Testis (tissue), 2 donors: ENCODE measurements around the gene DNAH12.

ENCODE experiments used
- CTCF ChIP-seq, 3 experiments: fragments of 450-650 bp in 2 of 3; fragments of 200-600 bp in 1 of 3; sonication (generic) in 1 of 3; IDR thresholded peaks; one replicate each; pipeline ENCODE4 v1.5.1; 2016 to 2019; ENCODE audit warnings: antibody characterized with exemption in 3 of 3, mild to moderate bottlenecking in 2 of 3, moderate library complexity in 1 of 3
- POLR2A ChIP-seq: fragments of 450-650 bp; IDR thresholded peaks from one replicate; pipeline ENCODE4 v1.6.1; 2017; ENCODE audit warnings: antibody characterized with exemption, mild to moderate bottlenecking, moderate library complexity

DNA sequence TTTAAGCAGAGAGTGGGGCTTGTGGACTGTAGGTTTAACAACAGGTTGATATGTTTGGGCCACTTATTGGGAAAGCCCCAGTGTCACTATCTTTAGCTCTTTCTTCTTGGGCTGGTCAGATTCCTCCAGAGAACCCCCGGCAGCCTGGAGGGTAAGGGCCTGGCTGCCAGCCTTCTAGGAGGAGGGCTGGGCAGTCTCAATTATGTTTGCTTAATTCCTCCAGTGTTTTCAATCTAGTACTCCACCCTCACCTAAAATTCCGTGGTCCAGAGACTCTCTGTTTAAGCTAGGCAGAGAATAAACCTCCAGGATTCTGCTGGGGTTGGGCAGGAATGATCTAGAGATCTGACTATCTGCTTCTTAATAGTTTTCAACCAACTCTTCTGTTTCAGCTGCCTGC, 256.9 kb downstream of the DNAH12 start:
- no peak for TF ChIP-seq CTCF (IDR thresholded peaks at IDR 0.05)
- TF ChIP-seq POLR2A: no peak
